Right lobe of liver (tissue), 4 donors: ENCODE measurements around the gene TRAPPC2L.

Experiments
- POLR2A ChIP-seq: fragments of 450-650 bp; IDR thresholded peaks from one replicate; pipeline ENCODE4 v1.6.1; 2017; ENCODE audit warnings: antibody characterized with exemption, mild to moderate bottlenecking
- TF ChIP-seq, protein P1 (sequence below), 4 donors: fragments of 200-600 bp in 3 of 4; fragments of 450-650 bp in 1 of 4; IDR thresholded peaks; one replicate each; pipeline versions ENCODE4 v1.5.1 to v1.8.0; 2016 to 2022; ENCODE audit warnings: antibody characterized with exemption in 4 of 4, mild to moderate bottlenecking in 2 of 4
- donor health status: DM: no; HTN: no; CAD: no.
- donor health status: DM: no; HTN: no; CAD: no.
- donor health status: DM: no; HTN: yes; CAD: no.

DNA sequence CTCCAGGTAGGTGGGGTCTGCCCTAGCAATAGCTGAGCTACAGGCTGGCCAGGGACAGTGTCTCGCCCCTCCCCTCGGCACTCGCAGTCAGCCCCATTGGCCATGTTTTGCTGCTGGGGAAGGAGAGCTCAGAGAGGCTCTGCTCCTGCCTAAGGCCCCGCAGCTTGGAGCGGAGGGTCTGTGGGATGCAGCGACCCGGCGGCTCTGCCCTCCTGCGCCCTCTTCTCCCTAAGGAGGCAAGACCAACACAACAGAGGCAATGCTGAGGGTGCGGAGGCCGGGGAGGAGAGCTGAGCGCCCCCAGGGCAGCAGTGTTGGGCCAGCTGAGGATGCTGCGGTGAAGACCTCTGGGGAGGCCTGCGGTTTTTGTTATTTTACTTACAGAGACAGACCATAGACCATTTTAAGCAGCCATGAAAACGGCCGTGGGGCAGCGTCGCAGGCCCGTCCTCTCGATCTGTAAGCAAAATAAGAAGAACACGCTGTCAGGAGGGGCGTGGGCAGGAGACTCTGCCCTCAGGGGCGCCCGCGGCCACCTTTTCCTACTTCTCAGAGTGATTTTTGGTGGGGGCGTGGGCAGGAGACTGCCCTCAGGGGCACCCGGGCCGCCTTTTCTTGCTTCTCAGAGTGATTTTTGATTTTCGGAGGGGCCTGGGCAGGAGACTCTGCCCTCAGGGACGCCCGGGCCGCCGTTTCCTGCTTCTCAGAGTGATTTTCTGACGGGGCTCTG lies 40.9 kb downstream of the TRAPPC2L start:
- TF ChIP-seq, protein P1, sequence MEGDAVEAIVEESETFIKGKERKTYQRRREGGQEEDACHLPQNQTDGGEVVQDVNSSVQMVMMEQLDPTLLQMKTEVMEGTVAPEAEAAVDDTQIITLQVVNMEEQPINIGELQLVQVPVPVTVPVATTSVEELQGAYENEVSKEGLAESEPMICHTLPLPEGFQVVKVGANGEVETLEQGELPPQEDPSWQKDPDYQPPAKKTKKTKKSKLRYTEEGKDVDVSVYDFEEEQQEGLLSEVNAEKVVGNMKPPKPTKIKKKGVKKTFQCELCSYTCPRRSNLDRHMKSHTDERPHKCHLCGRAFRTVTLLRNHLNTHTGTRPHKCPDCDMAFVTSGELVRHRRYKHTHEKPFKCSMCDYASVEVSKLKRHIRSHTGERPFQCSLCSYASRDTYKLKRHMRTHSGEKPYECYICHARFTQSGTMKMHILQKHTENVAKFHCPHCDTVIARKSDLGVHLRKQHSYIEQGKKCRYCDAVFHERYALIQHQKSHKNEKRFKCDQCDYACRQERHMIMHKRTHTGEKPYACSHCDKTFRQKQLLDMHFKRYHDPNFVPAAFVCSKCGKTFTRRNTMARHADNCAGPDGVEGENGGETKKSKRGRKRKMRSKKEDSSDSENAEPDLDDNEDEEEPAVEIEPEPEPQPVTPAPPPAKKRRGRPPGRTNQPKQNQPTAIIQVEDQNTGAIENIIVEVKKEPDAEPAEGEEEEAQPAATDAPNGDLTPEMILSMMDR (IDR thresholded peaks at IDR 0.05): no peak
- TF ChIP-seq POLR2A: no peak
